Omental fat pad (tissue), 4 donors: ENCODE measurements around the gene CREBL2. TPM values are rescaled to one million over a fixed set of nuclear protein-coding genes. Genes with fewer than 3 reads are reported as not detected.
"Not testable (repeated sequence)": the region's sequence is repeated elsewhere in the genome, so short reads cannot be mapped to it uniquely, and the experiment has no call there.

Experiments
- ATAC-seq: fragments of 150-250 bp; one replicate; pipeline ENCODE4 v1.9.1; 2016; ENCODE audit warnings: mild to moderate bottlenecking, moderate library complexity; ENCODE audit not compliant: low FRiP score
- DNase-seq: peaks from one replicate; pipeline ENCODE4 v3.0.0-alpha.2; 2019; ENCODE audit warnings: low spot score
- total RNA-seq, 4 donors: library from RNA; depleted of rRNA; stranded (reverse); fragments of >200 nt; gene quantifications; one replicate each; pipeline ENCODE4 v1.1.0, GENCODE V29; 2016
- TF ChIP-seq, protein P1 (sequence below), 3 donors: fragments of 450-650 bp; IDR thresholded peaks; one replicate each; pipeline ENCODE4 v1.5.1; 2016 to 2017; ENCODE audit warnings: antibody characterized with exemption in 3 of 3, mild to moderate bottlenecking in 3 of 3, moderate library complexity in 2 of 3

The CREBL2 gene
- total RNA-seq: 10 to 100 TPM; 53.0 to 73.9 (median 63.1) TPM

- TF ChIP-seq, protein P1, sequence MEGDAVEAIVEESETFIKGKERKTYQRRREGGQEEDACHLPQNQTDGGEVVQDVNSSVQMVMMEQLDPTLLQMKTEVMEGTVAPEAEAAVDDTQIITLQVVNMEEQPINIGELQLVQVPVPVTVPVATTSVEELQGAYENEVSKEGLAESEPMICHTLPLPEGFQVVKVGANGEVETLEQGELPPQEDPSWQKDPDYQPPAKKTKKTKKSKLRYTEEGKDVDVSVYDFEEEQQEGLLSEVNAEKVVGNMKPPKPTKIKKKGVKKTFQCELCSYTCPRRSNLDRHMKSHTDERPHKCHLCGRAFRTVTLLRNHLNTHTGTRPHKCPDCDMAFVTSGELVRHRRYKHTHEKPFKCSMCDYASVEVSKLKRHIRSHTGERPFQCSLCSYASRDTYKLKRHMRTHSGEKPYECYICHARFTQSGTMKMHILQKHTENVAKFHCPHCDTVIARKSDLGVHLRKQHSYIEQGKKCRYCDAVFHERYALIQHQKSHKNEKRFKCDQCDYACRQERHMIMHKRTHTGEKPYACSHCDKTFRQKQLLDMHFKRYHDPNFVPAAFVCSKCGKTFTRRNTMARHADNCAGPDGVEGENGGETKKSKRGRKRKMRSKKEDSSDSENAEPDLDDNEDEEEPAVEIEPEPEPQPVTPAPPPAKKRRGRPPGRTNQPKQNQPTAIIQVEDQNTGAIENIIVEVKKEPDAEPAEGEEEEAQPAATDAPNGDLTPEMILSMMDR (IDR thresholded peaks at IDR 0.05): no peak
- DNase-seq (peak; percentile 76), ATAC-seq (peak; percentile 98)
Observed at GRCh38 chr12:12611512-12612306, at the start of gene CREBL2. TSS of gene CREBL2 (plus strand) at chr12:12611876. CDS start at chr12:12612173, 297 bp downstream.

GRCh38 chr12:12562016-12562483 lies 49.6 kb upstream of the CREBL2 start:
- TF ChIP-seq, protein P1 (IDR thresholded peaks at IDR 0.05): no peak
- ATAC-seq: no peak
- DNase-seq: no peak

DNA sequence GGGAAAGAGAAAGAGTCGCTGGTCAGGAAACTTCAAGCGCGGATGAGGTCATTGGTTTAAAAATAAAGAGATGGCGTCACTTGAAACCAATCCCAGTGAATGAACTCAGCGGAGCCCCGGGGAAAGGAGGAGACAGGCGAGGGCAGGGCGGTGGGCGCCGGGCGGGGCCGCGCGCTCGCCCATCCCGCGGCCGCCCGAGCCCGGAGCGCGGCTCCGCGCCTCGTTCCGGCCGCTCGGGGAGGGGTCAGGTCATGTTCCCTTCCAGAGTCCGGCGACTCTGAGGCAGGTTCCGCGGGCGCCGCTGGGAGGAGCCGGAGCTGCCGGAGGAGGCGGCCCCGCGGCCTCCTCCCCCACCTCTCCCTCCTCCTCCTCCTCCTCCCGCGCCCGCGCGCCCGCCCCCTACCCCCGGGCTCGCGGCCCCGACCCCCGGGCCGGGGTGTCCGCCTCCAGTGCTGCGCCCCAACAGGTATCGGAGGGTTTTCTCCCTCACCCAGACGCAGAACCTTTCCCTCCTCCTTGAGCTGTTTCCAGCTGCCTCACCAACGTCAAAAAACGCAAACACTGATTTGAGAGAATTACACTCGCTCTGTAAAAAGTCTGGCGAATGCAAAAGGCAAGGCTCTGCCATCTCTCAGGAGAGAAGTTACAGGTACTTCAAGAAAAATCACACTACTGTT lies 49.0 kb upstream of the CREBL2 start, which contains the start of gene DUSP16:
TSS of gene DUSP16 (minus strand) at position 279 of the 677 bp plus-strand sequence. CDS start 41,765 bp downstream, outside the sequence.
- ATAC-seq (peak; percentile 97), DNase-seq (peak; percentile 75)
- TF ChIP-seq, protein P1 (IDR thresholded peaks at IDR 0.05): no peak

GRCh38 chr12:12563290-12563928 lies 48.3 kb upstream of the CREBL2 start:
- DNase-seq (no peak), ATAC-seq (no peak)
- TF ChIP-seq, protein P1 (IDR thresholded peaks at IDR 0.05): no peak

GRCh38 chr12:12564911-12565310 lies 46.8 kb upstream of the CREBL2 start:
- ATAC-seq: no peak
- TF ChIP-seq, protein P1 (IDR thresholded peaks at IDR 0.05): no peak
- DNase-seq: no peak

DNA sequence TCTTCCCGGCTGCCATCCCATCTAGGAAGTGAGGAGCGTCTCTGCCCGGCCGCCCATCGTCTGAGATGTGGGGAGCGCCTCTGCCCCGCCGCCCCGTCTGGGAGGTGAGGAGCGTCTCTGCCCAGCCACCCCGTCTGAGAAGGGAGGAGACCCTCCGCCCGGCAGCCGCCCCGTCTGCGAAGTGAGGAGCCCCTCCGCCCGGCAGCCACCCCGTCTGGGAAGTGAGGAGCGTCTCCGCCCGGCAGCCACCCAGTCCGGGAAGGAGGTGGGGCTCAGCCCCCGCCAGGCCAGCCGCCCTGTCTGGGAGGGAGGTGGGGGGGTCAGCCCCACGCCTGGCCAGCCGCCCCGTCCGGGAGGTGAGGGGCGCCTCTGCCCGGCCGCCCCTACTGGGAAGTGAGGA lies 45.7 kb upstream of the CREBL2 start:
- not testable (repeated sequence) for ATAC-seq, DNase-seq

GRCh38 chr12:12572659-12573058 lies 39.0 kb upstream of the CREBL2 start:
- DNase-seq: no peak
- TF ChIP-seq, protein P1 (IDR thresholded peaks at IDR 0.05): no peak
- ATAC-seq: no peak
